Measurements from ENCODE around the gene UST. TPM values are rescaled to one million over a fixed set of nuclear protein-coding genes. Genes with fewer than 3 reads are reported as not detected.

The UST gene
- total RNA-seq, 1 donor from 2014 or later: 33.3 TPM

- Histone ChIP-seq H3K4me2 (no peak overlapping the region), H3K9ac (no peak overlapping the region), H4K20me1 (ENCODE audit: low read depth) (no peaks in the 10 kb centered on the region), H3K9me3 (ENCODE audit: low read depth) (no peaks in the 10 kb centered on the region), H3K4me1 (peaks cover 23% of the 10 kb centered on the region), H3K27ac (no peak overlapping the region), H2AFZ (replicated peaks) (no peak overlapping the region), H3K27me3 (no peaks in the 10 kb centered on the region), H3K79me2 (ENCODE audit: low read depth) (no peaks in the 10 kb centered on the region), H3K4me3 (no peak overlapping the region), H3F3A (ENCODE audit: low read depth) (peaks cover 9% of the 10 kb centered on the region), H3K36me3 (no peaks in the 10 kb centered on the region)
- TF ChIP-seq EZH2phosphoT487 (IDR thresholded peaks at IDR 0.05) (no peak), CTCF (IDR thresholded peaks at IDR 0.05) (no peak), EZH2 (IDR thresholded peaks at IDR 0.05) (no peak)
- no peaks in the 10 kb centered on the region for H3K27me3 Mint-ChIP-seq (ENCODE audit: insufficient read depth, low read depth)
- H3K4me3 Mint-ChIP-seq: no peak overlapping the region
- peaks cover 22% of the 10 kb centered on the region for H3K4me1 Mint-ChIP-seq
- H3K36me3 Mint-ChIP-seq: peaks cover 2% of the 10 kb centered on the region
- H3K27ac Mint-ChIP-seq: no peak overlapping the region
- no peak for DNase-seq (ENCODE audit: low spot score)
- H3K9me3 Mint-ChIP-seq: peaks cover 11% of the 10 kb centered on the region
Measured at GRCh38 chr6:148700047-148700715, 46.6 kb upstream of the UST start.

GRCh38 chr6:148700741-148701311 lies 46.0 kb upstream of the UST start:
- H3K27me3 ChIP-seq: no peaks in the 10 kb centered on the region
- H3K4me1 ChIP-seq: peaks cover 25% of the 10 kb centered on the region
- Mint-ChIP-seq H3K4me1 (peaks cover 28% of the 10 kb centered on the region), H3K36me3 (peaks cover 2% of the 10 kb centered on the region), H3K4me3 (no peak overlapping the region), H3K27me3 (ENCODE audit: insufficient read depth, low read depth) (no peaks in the 10 kb centered on the region), H3K9me3 (peaks cover 11% of the 10 kb centered on the region), H3K27ac (no peak overlapping the region)
- H3K36me3 ChIP-seq: no peaks in the 10 kb centered on the region
- no peak overlapping the region for H2AFZ ChIP-seq (replicated peaks)
- no peak for TF ChIP-seq EZH2 (IDR thresholded peaks at IDR 0.05)
- no peak for TF ChIP-seq CTCF (IDR thresholded peaks at IDR 0.05)
- no peak for TF ChIP-seq EZH2phosphoT487 (IDR thresholded peaks at IDR 0.05)
- H3K9ac ChIP-seq: no peak overlapping the region
- H3F3A ChIP-seq (ENCODE audit: low read depth): peaks cover 13% of the 10 kb centered on the region
- no peak overlapping the region for H3K4me3 ChIP-seq
- H3K79me2 ChIP-seq (ENCODE audit: low read depth): no peaks in the 10 kb centered on the region
- no peaks in the 10 kb centered on the region for H3K9me3 ChIP-seq (ENCODE audit: low read depth)
- DNase-seq (ENCODE audit: low spot score): peak; percentile 23
- no peak overlapping the region for H3K4me2 ChIP-seq
- H4K20me1 ChIP-seq (ENCODE audit: low read depth): no peaks in the 10 kb centered on the region
- no peak overlapping the region for H3K27ac ChIP-seq

- H4K20me1 ChIP-seq (ENCODE audit: low read depth): no peaks in the 10 kb centered on the region
- H3K36me3 Mint-ChIP-seq: peaks cover 2% of the 10 kb centered on the region
- no peaks in the 10 kb centered on the region for H3K36me3 ChIP-seq
- peaks cover 25% of the 10 kb centered on the region for H3K4me1 ChIP-seq
- no peak for DNase-seq (ENCODE audit: low spot score)
- no peaks in the 10 kb centered on the region for H3K9me3 ChIP-seq (ENCODE audit: low read depth)
- H3K4me3 ChIP-seq: no peak overlapping the region
- H3K27me3 Mint-ChIP-seq (ENCODE audit: insufficient read depth, low read depth): no peaks in the 10 kb centered on the region
- peaks cover 30% of the 10 kb centered on the region for H3K4me1 Mint-ChIP-seq
- no peak for TF ChIP-seq EZH2 (IDR thresholded peaks at IDR 0.05)
- TF ChIP-seq CTCF (IDR thresholded peaks at IDR 0.05): no peak
- no peak for TF ChIP-seq EZH2phosphoT487 (IDR thresholded peaks at IDR 0.05)
- H3K4me2 ChIP-seq: no peak overlapping the region
- H3K27ac ChIP-seq: no peak overlapping the region
- no peak overlapping the region for H2AFZ ChIP-seq (replicated peaks)
- peaks cover 13% of the 10 kb centered on the region for H3F3A ChIP-seq (ENCODE audit: low read depth)
- H3K27me3 ChIP-seq: no peaks in the 10 kb centered on the region
- no peaks in the 10 kb centered on the region for H3K79me2 ChIP-seq (ENCODE audit: low read depth)
- no peak overlapping the region for H3K9ac ChIP-seq
- no peak overlapping the region for H3K27ac Mint-ChIP-seq
- no peak overlapping the region for H3K4me3 Mint-ChIP-seq
- H3K9me3 Mint-ChIP-seq: peaks cover 11% of the 10 kb centered on the region
Measured at GRCh38 chr6:148701375-148701774, 45.5 kb upstream of the UST start.
